GM03348 (cell line): ENCODE data around the gene ATP23.
A peak's percentile ranks its signal among the peaks of the same experiment; 100 is the strongest.

ENCODE experiments used
- DNase-seq: peaks from one replicate; pipeline ENCODE4 v3.0.0; 2012; ENCODE audit warnings: low spot score

ATP23 gene

DNA sequence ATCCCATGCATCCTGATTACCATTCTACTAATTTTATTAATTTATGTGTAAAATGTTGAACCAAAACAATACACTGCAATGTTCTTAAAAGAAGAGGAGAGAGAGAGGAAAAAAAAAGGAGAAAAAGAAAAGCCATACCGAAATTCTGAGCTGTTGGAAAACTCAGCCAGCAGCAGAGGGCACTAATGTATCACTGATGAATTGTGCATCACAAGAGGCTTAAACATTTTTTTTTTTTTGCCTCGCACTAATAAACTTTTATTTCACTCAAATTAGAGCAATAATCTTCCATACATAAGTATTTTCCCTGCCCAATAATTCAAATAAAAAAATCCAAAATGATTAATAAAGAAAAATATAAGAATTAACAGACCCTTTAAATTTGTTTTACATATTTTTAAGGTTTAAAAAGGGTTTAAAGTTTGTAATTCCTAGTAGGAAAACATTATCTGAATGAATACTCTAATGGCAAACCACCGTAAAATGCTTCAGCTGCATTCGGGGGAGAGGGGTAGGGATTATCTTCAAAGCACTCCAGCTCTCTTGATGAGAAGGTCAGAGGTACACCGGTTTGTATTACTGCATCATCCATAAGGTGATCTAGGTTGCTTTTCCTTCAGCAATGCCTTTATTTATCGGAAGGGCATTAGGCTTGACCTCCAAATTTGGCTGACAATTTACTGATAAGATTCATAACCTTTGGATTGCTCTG, 41.9 kb downstream of the ATP23 start:
- DNase-seq = peak; percentile 46

DNA sequence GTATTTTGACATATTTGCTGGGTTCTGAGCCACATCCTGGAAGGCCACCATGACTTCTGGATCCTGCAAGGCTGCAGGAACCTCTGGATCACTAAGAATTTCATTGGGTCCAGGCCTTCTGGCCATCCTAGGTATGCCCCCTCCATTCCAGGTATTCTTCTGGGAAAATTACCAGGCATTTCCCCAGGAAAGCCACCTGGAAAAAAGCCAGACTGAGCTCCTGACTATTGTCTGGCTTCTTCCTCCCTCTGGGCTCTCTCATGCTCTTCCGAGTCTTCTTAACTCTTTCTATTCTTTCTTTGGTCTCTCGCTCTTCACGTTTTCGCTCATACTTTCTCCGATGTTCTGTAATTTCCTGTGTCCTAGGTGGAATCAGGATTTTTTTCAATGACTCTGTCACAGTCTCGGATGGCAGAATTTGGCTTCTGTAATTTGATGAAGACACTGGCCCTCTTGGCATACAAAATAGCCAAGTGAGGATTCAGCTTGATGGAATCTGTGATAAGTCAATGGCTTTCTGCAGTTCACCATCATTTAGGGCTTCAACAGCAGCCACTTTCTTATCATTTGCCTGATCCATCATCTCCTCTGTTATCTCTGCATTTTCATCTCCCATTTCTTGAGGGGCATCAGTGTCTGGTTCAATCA, 42.6 kb downstream of the ATP23 start:
- no peak for DNase-seq

DNA sequence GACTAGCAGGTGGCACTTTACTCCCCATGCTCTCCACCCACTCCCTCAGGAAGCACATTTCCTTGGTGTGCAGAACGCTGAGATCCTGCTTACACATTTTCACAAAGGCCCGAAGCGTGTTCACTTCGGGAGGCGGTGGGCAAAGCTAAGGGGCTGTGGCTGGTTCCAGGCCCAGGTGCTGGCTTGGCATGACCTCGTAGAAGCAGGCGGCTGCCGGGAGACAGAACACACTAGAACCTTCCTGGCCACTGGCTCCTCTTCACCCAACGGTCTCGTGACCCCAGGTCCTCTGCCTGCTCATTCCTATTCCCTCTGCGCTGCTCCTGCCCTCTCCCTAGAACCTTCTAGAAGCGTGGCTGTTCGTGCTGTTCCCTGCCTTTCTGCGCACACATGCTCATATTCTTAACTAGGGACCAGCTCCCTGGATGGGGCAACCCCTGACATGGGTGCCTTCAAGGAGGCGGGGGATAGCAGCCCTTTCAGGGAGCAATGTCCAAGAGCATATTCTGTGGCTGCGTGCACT, 43.3 kb downstream of the ATP23 start:
- DNase-seq = no peak

GRCh38 chr12:57985685-57986084, 44.3 kb downstream of the ATP23 start:
- DNase-seq = no peak

- DNase-seq = no peak
Observed at GRCh38 chr12:57989838-57990237, 48.5 kb downstream of the ATP23 start.

- DNase-seq = no peak
Observed at GRCh38 chr12:57990241-57990883, 49.0 kb downstream of the ATP23 start.

DNA sequence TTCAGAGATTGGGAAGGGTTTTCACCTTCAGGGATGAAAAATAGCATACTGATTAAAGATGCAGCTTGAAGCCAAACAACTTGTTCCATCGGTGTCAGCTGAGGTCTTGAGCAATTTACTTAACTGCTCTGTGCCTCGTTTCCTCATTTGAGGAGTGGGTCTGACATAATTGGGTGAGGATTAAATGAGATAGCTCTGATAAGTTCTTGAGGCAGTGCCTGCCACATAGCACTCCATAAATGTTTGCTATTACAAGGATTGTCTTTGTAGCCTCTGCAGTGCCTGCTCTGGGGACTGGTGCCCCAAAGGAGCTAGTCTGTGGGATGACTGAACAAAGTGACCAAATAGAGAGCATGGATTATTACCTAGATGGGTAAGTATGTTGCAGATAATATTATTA, 50.6 kb downstream of the ATP23 start:
- DNase-seq = no peak

GRCh38 chr12:57993030-57993429, 51.7 kb downstream of the ATP23 start:
- peak; percentile 17 for DNase-seq

- no peak for DNase-seq
Observed at GRCh38 chr12:57993834-57994233, 52.5 kb downstream of the ATP23 start.

DNA sequence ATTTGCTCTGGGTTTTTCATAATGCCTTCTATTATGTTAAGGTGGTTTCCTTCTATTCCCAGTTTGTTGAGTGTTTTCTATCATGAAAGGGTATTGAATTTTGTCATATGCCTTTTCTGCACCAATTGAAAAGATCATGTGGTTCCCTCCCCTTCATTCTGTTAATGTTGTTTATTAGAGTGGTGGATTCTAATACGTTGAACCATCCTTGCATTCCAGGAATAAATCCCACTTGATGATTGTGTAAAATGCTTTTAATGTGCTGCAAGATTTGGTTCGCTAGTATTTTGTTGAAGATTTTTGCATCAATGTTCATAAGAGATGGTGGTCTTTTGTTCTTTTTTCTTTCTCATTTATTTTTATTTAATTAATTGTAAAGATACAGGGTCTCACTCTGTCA, 55.2 kb downstream of the ATP23 start:
- no peak for DNase-seq

GRCh38 chr12:57998251-57998650, 56.9 kb downstream of the ATP23 start:
- DNase-seq = no peak

GRCh38 chr12:58000499-58000898, 59.1 kb downstream of the ATP23 start:
- DNase-seq = no peak

DNA sequence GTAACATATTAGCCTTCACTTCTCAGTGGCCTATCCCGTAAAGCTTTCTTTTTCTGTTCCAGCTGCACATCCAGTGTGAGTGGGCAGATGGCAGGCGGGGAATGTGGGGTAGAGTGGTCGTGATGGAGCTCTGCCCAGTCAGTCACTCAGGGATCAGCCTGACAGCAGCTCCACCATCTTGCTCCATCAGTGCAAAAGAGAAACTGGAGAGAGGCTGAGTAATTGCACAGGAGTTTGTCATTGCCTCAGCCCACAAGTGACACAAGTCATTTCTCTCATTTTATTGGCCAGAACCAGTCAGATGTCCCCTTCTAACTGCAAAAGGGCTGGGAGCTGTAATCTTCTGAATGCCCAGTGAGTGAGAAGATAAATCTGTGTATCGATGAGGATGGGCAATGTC, 66.5 kb downstream of the ATP23 start:
- DNase-seq = no peak

DNA sequence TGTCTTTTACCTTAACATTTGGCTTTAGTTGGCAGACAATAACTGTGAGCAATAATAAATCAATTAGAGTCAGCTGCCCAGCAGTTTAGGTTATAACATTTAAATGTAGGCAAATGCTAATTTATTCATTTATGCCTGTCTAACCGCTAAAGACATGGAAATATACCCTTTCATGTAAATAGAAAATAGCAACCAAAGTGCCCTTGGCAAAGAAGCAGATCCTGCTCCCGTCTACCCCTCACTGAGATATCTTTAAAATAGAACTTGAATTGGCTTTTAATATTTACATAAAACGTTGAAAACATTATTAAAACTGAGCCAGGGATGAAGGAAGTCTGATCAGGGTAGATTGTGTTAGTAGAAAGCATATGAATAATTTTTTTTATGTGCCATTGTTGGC, 67.3 kb downstream of the ATP23 start:
- no peak for DNase-seq
